Adipose tissue (tissue), 3 donors: Measurements from ENCODE around the gene JPH4. TPM values are rescaled to one million over a fixed set of nuclear protein-coding genes. Genes with fewer than 3 reads are reported as not detected.

Source experiments
- H3K27ac ChIP-seq: one replicate; pipeline ENCODE4 v1.5.1; 2013; ENCODE audit warnings: low read depth, low read length
- WGBS, 3 donors: extraction: QIAGEN DNeasy Blood & Tissue Kit; methylation state at CpG; one replicate each; pipeline ENCODE4 v1.1.7; 2013; 5-methylcytosine and 5-hydroxymethylcytosine counted together
- polyA plus RNA-seq, 3 donors: library from polyadenylated mRNA; stranded (reverse); fragments of 200-250 nt; gene quantifications; one replicate each; pipeline ENCODE4 v1.2.3, GENCODE V29; 2013
- donor health status: healthy with polysubstance abuse.
- donor health status: Bipolar disorder and iron deficiency.
- donor health status: healthy.

Gene JPH4
- polyA plus RNA-seq, 3 donors: 0.24 to 0.79 (median 0.70) TPM

- no peak overlapping the region for H3K27ac ChIP-seq
- 74 to 85% (median 79%) methylated on average over 20 of the region's 20 CpGs for WGBS, 3 donors
Measured at GRCh38 chr14:23521785-23522640, 56.6 kb downstream of the JPH4 start.

GRCh38 chr14:23520899-23521533 lies 57.6 kb downstream of the JPH4 start:
- H3K27ac ChIP-seq: no peak overlapping the region
- 83 to 85% (median 84%) methylated on average over 14 of the region's 14 CpGs for WGBS, 3 donors

DNA sequence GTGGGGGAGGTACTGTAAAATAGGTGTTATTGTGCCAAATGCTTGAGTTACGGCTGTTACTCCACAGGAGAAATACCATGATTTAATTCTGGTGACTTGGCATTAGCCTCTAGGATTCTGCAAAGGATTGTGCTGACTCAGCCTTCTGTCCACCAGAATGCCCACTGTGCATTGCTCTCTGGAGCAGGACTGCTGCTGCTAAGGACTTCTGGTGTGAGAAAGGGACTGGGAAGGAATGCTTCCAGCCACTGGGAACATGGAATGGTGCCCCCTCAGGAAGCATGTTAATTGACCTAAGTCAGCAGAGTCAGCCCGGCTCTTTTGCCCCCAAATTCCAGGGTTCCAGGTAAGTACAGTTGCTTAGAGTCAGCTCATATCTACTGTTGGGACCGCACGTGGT lies 59.9 kb downstream of the JPH4 start:
- WGBS, 3 donors: 80 to 82% (median 82%) methylated on average over 4 of the region's 4 CpGs
- H3K27ac ChIP-seq: no peak overlapping the region

Other genes with a start within 250 kb of the JPH4 start
- gene SLC22A17, start 225.9 kb downstream of the JPH4 start, polyA plus RNA-seq: 1 to 10 TPM; 8.4 to 9.9 (median 9.5) TPM
- 10 to 100 TPM in 2 of 3 donors, 1 to 10 TPM in 1; 2.3 to 17.5 (median 11.1) TPM for gene EFS, start 213.6 kb downstream of the JPH4 start, polyA plus RNA-seq
- gene IL25, start 206.0 kb downstream of the JPH4 start, polyA plus RNA-seq: under 1 TPM in 1 of 3 donors, not detected in 2; 0.06 TPM
- gene CMTM5, start 201.7 kb downstream of the JPH4 start, polyA plus RNA-seq: under 1 TPM in 2 of 3 donors, not detected in 1; 0.26 to 0.43 TPM
- 10 to 100 TPM in 1 of 3 donors, under 1 TPM in 2; 0.18 to 10.8 (median 0.56) TPM for gene MYH6, start 170.5 kb downstream of the JPH4 start, polyA plus RNA-seq
- 1 to 10 TPM in 2 of 3 donors, under 1 TPM in 1; 0.07 to 6.5 (median 2.8) TPM for gene MYH7, start 143.1 kb downstream of the JPH4 start, polyA plus RNA-seq
- gene NGDN, start 109.1 kb downstream of the JPH4 start, polyA plus RNA-seq: 10 to 100 TPM; 22.2 to 50.3 (median 28.0) TPM
- under 1 TPM; 0.35 to 0.79 (median 0.74) TPM for gene ZFHX2, start 27.0 kb downstream of the JPH4 start, polyA plus RNA-seq
- 10 to 100 TPM in 2 of 3 donors, 1 to 10 TPM in 1; 8.2 to 22.1 (median 18.3) TPM for gene THTPA, start 22.5 kb downstream of the JPH4 start, polyA plus RNA-seq
- 10 to 100 TPM; 31.8 to 73.2 (median 60.2) TPM for gene AP1G2, start 11.0 kb downstream of the JPH4 start, polyA plus RNA-seq
- 1 to 10 TPM in 1 of 3 donors, under 1 TPM in 1, not detected in 1; 0.59 to 1.3 TPM for gene DHRS2, start 57.6 kb upstream of the JPH4 start, polyA plus RNA-seq